GM12878 (cell line): ENCODE data around the gene SHFL. TPM values are rescaled to one million over a fixed set of nuclear protein-coding genes. Genes with fewer than 3 reads are reported as not detected.

Experiments
- ASH2L ChIP-seq: fragments of 300-600, 200-600 bp; sonication (generic); IDR thresholded peaks from 2 replicates; pipeline ENCODE4 v1.6.1; 2017; ENCODE audit warnings: low read depth, mild to moderate bottlenecking, borderline replicate concordance
- ATF7 ChIP-seq: fragments of 450-650 bp; IDR thresholded peaks from 2 replicates; pipeline ENCODE4 v1.6.1; 2016; ENCODE audit warnings: low read depth, mild to moderate bottlenecking
- BCL11A ChIP-seq: IDR thresholded peaks from 2 replicates; pipeline ENCODE4 v1.6.1; 2011; ENCODE audit warnings: low read depth, low read length
- BCL3 ChIP-seq: IDR thresholded peaks from 2 replicates; pipeline ENCODE4 v1.6.1; 2011; ENCODE audit warnings: borderline replicate concordance, low read depth, mild to moderate bottlenecking, moderate library complexity, low read length; ENCODE audit not compliant: insufficient read depth, poor library complexity, severe bottlenecking
- CBFB ChIP-seq: IDR thresholded peaks from 2 replicates; pipeline ENCODE4 v1.6.1; 2016; ENCODE audit warnings: antibody characterized with exemption, low read depth
- CREM ChIP-seq: IDR thresholded peaks from 2 replicates; pipeline ENCODE4 v1.6.1; 2014; ENCODE audit warnings: antibody characterized with exemption, low read depth
- HDAC2 ChIP-seq: fragments of 200-600 bp; sonication (generic); IDR thresholded peaks from 2 replicates; pipeline ENCODE4 v1.6.1; 2017
- HDAC6 ChIP-seq: fragments of 200-600 bp; sonication (generic); IDR thresholded peaks from one replicate; pipeline ENCODE4 v1.8.0; 2017; ENCODE audit warnings: antibody characterized with exemption; ENCODE audit not compliant: unreplicated experiment
- HDGF ChIP-seq: fragments of 450-650 bp; IDR thresholded peaks from 2 replicates; pipeline ENCODE4 v1.6.1; 2016; ENCODE audit warnings: antibody characterized with exemption
- HSF1 ChIP-seq: fragments of 150-350 bp; IDR thresholded peaks from 2 replicates; pipeline ENCODE4 v1.6.1; 2014; ENCODE audit warnings: mild to moderate bottlenecking, low read depth, low read length
- IRF5 ChIP-seq: fragments of 450-650 bp; IDR thresholded peaks from 2 replicates; pipeline ENCODE4 v1.6.1; 2017; ENCODE audit warnings: borderline replicate concordance
- JUND ChIP-seq: IDR thresholded peaks from 2 replicates; pipeline ENCODE4 v1.6.1; 2012; ENCODE audit warnings: low read depth, mild to moderate bottlenecking, low read length, improper control_type of control experiment, moderate library complexity
- MEF2A ChIP-seq: IDR thresholded peaks from 2 replicates; pipeline ENCODE4 v1.6.1; 2011; ENCODE audit warnings: low read depth, mild to moderate bottlenecking, low read length, moderate library complexity; ENCODE audit not compliant: insufficient read depth
- MTA3 ChIP-seq: IDR thresholded peaks from 2 replicates; pipeline ENCODE4 v1.6.1; 2012; ENCODE audit warnings: low read length, inconsistent platforms, borderline replicate concordance
- NFYA ChIP-seq: IDR thresholded peaks from 2 replicates; pipeline ENCODE4 v1.6.1; 2011; ENCODE audit warnings: low read depth, mild to moderate bottlenecking, low read length, improper control_type of control experiment, borderline replicate concordance
- PAX8 ChIP-seq: fragments of 450-650 bp; IDR thresholded peaks from 2 replicates; pipeline ENCODE4 v1.6.1; 2017; ENCODE audit warnings: mild to moderate bottlenecking, moderate library complexity
- SIX5 ChIP-seq: IDR thresholded peaks from 2 replicates; pipeline ENCODE4 v1.6.1; 2011; ENCODE audit warnings: mild to moderate bottlenecking, low read depth, low read length, moderate library complexity; ENCODE audit not compliant: severe bottlenecking
- SREBF2 ChIP-seq: IDR thresholded peaks from 2 replicates; pipeline ENCODE4 v1.6.1; 2012; ENCODE audit warnings: mild to moderate bottlenecking, low read length
- SUPT20H ChIP-seq: IDR thresholded peaks from 2 replicates; pipeline ENCODE4 v1.6.1; 2011; ENCODE audit warnings: low read depth, mild to moderate bottlenecking, low read length, moderate library complexity, borderline replicate concordance; ENCODE audit not compliant: control insufficient read depth
- TARDBP ChIP-seq: IDR thresholded peaks from 2 replicates; pipeline ENCODE4 v1.6.1; 2016; ENCODE audit warnings: borderline replicate concordance
- YBX1 ChIP-seq: fragments of 450-650 bp; IDR thresholded peaks from 2 replicates; pipeline ENCODE4 v1.6.1; 2016; ENCODE audit warnings: antibody characterized with exemption
- ZBTB40 ChIP-seq: fragments of 450-650 bp; IDR thresholded peaks from 2 replicates; pipeline ENCODE4 v1.6.1; 2016; ENCODE audit warnings: mild to moderate bottlenecking, moderate library complexity, borderline replicate concordance
- ZNF622 ChIP-seq: fragments of 450-650 bp; IDR thresholded peaks from 2 replicates; pipeline ENCODE4 v1.6.1; 2017; ENCODE audit warnings: mild to moderate bottlenecking, inconsistent platforms
- polyA plus RNA-seq, 11 experiments: library from polyadenylated mRNA; depleted of rRNA in 4 of 11; unstranded in 6 of 11; stranded (reverse) in 5 of 11; fragments of >200 nt; fragmentation: Nextera tagmentation in 4 of 11; fragmentation: Illumina TruSeq in 1 of 11; extraction: Ambion mirVana in 4 of 11; extraction: Trizol in 1 of 11; gene quantifications; 1 replicate in 1 of 11; 2 replicates in 10 of 11; pipeline versions ENCODE4 v1.2.1 to v1.2.3, GENCODE V29; 2011 to 2016; ENCODE audit warnings: inconsistent platforms in 2 of 11, missing spikeins in 2 of 11, low read depth in 1 of 11
- total RNA-seq, 4 experiments: library from RNA; depleted of rRNA in 3 of 4; stranded (reverse); fragments of >200 nt in 3 of 4; fragmentation: Illumina TruSeq in 1 of 4; extraction: Trizol in 1 of 4; gene quantifications; 2 replicates each; pipeline versions ENCODE4 v1.2.1 to v1.2.3, GENCODE V29; 2013 to 2021

The SHFL gene
- total and polyA plus RNA-seq, 10 of the 15 experiments (the other 5 are each of a cell fraction or from before 2014, with no cell fraction given): 8.0 to 83.8 (median 40.7) TPM

- TF ChIP-seq HDAC6 (no peak), SREBF2 (no peak), YBX1 (no peak), ZBTB40 (no peak), HDGF (no peak), JUND (no peak), SUPT20H (no peak), CBFB (peak; percentile 70; the same call in 1 of the 2 replicates), BCL11A (peak; percentile 65; the same call in 1 of the 2 replicates), MTA3 (0 out of 2 replicates have a peak, but pooled peaks have one; percentile 17), IRF5 (no peak; the same call in 1 of the 2 replicates), PAX8 (no peak), ZNF622 (no peak), SIX5 (no peak), CREM (peak; percentile 74; the same call in 1 of the 2 replicates), HSF1 (no peak), HDAC2 (no peak), BCL3 (peak; percentile 97), ATF7 (peak; percentile 38; the same call in 1 of the 2 replicates), ASH2L (no peak), NFYA (no peak), TARDBP (no peak), MEF2A (peak; percentile 73)
These were observed 16.7 kb downstream of the SHFL start (continued) for GRCh38 chr19:10102787-10103236.
